Skin epidermis (tissue), 12 donors: ENCODE data around the gene NOD2.

ENCODE experiments used
- H3K27ac ChIP-seq, 21 experiments: fragments of 200-600 bp; sonication (generic) in 11 of 21; one replicate each; pipeline ENCODE4 v1.5.0; 2020; ENCODE audit warnings: mild to moderate bottlenecking in 3 of 21, inconsistent platforms in 2 of 21, moderate library complexity in 2 of 21
- H3K4me3 ChIP-seq, 7 experiments: fragments of 200-600 bp; sonication (generic) in 2 of 7; one replicate each; pipeline ENCODE4 v1.5.0; 2020; ENCODE audit warnings: inconsistent platforms in 2 of 7, mild to moderate bottlenecking in 2 of 7, moderate library complexity in 1 of 7

Gene NOD2

DNA sequence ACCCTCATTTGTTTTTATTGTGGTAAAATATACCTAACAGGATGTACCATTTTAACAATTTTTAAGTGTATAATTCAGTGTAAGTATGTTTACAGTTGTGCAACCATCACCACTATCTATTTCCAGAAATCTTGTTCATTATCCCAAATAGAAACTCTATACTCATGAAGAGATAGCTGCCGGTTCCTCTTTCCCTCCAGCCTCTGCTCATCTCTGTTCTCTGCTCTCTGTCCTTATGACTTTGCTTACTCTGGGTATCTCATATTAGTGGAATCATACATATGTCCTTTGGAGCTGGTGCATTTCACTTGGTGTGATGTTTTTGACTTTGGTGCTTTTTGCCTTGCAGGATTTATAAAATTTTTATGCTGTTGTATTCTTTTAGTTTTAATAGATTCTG lies 67.9 kb downstream of the NOD2 start:
- Histone ChIP-seq H3K27ac (no peak overlapping the region), H3K4me3 (no peak overlapping the region)

DNA sequence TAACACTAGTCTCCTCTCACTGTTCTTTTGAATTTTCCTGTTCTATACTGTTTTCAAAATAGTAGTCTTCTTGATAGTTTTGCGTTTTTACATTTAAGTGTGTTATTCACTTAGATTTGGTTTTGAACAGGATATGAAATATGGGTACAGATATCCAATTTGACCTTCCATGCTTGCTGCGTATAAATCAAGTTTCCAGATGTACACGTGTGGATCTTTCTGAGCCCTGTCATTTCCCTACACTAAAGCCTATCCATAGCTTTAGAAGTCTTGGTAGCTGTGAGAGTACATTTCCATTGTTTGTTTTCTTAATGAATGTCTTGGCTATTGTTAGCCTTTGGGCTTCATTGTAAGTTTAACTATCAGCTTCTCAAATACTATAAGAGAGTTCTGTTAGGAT lies 68.8 kb downstream of the NOD2 start:
- H3K4me3 ChIP-seq: no peak overlapping the region
- no peak overlapping the region for H3K27ac ChIP-seq

- no peak overlapping the region for H3K4me3 ChIP-seq
- H3K27ac ChIP-seq: no peak overlapping the region
Measured at GRCh38 chr16:50763211-50763610, 69.8 kb downstream of the NOD2 start.

DNA sequence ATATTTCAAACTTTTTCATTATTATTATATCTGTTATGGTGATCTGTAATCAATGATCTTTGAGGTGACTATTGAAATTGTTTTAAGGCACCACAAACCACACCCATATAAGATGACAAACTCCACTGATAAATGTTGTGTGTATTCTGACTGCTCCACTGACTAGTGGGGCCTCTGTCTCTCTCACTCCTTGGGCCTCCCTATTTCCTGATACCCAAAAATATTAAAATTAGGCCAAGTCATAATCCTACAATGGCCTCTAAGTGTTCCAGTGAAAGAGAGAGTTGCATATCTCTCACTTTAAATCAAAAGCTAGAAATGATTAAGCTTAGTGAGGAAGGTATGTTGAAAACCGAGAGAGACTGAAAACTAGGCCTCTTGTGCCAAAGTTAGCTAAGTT lies 71.9 kb downstream of the NOD2 start:
- Histone ChIP-seq H3K4me3 (no peak overlapping the region), H3K27ac (no peak overlapping the region)

DNA sequence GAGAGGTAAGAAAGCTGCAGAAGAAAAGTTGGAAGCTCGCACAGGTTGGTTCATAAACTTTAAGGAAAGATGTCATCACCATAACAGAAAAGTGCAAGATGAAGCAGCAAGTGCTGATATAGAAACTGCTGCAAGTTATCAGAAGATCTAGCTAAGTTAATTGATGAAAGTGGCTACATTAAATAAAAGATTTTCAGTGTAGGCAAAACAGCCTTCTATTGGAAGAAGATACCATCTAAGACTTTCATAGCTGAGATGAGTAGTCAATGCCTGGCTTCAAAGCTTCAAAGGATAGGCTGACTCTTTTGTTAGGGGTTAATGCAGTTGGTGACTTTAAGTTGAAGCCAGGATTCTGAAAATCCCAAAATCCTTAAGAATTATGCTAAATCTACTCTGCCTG lies 72.5 kb downstream of the NOD2 start:
- Histone ChIP-seq H3K27ac (no peak overlapping the region), H3K4me3 (no peak overlapping the region)

DNA sequence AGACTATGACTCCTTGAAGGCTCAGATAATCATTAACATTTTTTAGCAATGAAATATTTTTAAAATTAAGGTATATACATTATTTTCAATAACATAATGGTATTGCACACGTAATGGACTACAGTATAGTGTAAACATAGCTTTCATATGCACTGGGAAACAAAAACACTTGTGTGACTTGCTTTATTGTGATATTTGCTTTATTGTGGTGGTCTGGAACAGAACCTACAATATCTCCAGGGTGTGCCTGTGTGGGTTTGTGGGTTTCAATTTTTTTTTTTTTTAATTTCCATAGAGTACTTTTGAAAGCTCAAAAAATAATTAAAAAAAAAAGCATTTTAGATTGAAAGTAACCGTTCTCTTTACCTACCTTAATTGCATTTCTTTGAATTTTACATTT lies 73.8 kb downstream of the NOD2 start:
- Histone ChIP-seq H3K4me3 (no peak overlapping the region), H3K27ac (no peak overlapping the region)

DNA sequence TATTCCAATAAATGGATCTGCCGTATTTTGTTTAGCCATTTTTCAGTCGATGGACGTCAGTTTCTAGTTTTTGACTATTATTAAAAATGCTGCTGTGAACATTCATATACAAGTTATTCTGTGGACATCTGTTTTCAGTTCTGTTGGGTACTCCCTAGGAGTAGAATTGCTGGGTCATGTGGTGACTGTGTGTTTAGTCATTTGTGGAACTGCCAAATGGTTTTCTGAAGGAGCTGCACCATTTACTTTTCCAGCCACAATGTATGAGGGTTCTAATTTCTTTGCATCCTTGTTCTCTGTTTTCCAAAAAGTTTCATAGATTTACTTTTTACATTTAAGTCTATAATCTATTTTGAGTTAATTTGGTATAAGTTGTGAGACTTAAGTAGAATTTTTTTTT lies 78.0 kb downstream of the NOD2 start:
- no peak overlapping the region for H3K4me3 ChIP-seq
- H3K27ac ChIP-seq: no peak overlapping the region

DNA sequence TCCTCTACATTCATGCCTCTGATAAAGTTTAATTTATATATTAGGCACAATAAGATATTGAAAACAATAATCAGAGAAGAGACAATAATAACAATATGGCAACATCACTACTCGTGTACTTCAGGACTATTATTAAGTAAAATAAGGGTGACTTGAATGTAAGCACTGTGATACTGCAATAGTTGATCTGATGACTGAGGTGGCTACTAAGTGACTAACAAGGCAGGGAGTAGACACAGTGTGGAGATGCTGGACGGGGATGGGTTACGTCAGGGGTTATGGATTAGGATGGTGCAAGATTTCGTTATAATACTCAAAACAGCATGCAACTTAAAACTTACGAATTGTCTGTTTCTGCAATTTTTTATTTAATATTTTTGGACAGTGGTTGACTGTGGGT lies 81.0 kb downstream of the NOD2 start:
- Histone ChIP-seq H3K27ac (no peak overlapping the region), H3K4me3 (no peak overlapping the region)

DNA sequence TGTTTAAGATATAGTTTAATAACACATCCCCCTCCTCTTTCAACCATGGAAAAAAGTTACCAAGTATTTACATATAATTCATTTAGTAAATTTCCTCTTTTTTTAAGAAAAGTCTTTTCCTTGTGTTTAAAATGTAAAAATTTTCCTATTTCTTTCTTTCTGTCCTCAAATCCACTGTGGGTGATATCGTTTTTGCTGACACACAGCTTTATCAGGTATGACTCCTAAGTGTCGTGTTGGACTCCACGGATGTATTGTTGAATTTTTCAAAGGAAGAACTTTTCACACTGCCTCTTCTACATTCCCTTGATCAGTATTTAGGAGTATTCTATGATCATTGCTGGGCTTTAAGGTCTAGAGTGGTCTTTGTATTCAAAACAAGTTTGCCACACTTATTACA lies 81.6 kb downstream of the NOD2 start:
- no peak overlapping the region for H3K27ac ChIP-seq
- no peak overlapping the region for H3K4me3 ChIP-seq

DNA sequence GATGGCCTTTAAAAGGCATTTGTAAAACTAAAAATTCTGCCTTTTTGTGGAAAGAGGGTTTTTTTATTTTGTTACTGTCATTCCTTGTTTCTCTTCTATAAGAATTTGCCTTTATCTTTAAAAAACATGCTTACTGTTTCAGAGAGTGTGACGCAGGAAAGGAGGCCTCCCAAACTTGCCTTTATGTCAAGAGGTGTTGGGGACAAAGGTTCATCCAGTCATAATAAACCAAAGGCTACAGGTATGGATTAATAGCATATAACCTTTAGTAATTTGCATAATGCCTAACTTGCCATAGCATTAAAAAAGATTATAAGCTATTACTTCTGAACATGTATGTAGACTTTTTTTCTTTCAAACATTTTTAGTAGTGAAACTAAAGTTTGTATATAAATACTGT lies 82.6 kb downstream of the NOD2 start:
- no peak overlapping the region for H3K27ac ChIP-seq

DNA sequence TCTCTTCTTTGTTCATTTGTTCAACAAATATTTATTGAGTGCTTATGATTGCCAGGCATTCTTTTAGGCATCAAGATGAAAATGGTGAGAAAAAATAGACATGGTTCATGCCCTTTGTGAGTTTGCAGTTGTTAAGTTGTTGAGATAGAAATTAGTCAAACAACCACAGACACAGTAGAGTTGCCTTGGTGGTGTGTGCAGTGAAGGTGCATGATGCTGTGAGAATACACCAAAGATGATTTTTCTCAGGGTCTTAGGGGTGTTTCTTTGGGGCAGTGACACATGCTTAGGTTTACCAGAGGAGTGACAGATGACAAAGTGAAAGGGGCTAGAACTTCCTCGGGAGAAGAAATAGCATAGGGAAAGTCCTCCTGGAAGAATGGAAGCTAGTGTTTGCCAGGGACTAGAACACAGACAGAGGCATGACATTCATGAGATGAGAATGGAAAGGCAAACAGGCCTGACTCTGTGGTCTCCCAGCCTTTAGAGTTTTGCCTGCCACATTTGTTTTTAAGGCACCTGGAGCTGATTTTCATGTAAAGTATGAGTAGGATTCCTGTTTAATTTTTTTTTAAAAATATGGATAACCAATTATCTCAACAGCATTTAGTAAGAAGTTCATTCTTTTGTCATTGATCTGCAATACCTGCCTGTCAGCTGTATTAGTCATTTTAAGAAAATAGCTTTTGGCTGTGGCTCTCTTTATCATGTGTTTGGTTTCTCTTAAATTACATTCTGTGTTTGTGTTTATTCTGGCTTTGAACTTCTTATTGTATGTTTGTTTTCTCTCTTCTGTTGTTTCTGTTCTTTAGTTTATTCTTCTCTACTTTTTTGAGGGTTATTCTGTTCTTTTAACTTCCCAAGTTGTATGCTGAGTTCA lies 85.1 kb downstream of the NOD2 start:
- H3K27ac ChIP-seq: no peak overlapping the region
- H3K4me3 ChIP-seq: no peak overlapping the region

More for the DNA sequence above, 82.6 kb downstream of the NOD2 start:
- H3K4me3 ChIP-seq: no peak overlapping the region

GRCh38 chr16:50781043-50781442 lies 87.6 kb downstream of the NOD2 start:
- no peak overlapping the region for H3K4me3 ChIP-seq

DNA sequence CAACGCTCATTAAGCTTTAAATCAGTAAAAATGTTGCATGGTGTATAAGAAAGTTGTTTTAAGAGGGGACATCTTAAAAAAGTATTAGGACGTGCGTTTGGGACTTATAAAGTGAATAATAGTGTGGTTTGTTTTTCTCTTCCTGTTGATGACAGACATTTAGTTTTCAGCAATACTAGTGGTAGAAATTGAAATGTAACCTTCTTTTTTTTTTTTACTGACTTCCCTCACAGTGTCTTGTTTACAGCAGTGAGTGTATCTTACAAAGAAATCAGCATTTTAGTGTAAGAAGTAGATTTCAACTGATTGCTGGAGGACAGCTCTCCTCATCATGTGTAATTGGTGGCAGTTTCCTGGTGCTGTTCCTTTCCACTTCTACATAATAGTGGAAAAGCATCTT lies 88.1 kb downstream of the NOD2 start:
- no peak overlapping the region for H3K27ac ChIP-seq

More at GRCh38 chr16:50781043-50781442, 87.6 kb downstream of the NOD2 start:
- H3K27ac ChIP-seq: peak overlapping the region in 1 of 21 experiments; percentile 29

More for the DNA sequence above, 88.1 kb downstream of the NOD2 start:
- no peak overlapping the region for H3K4me3 ChIP-seq
